NCI-H69 (cell line): ENCODE data around the gene DIP2C.
A peak's percentile ranks its signal among the peaks of the same experiment; 100 is the strongest.
"Not testable (repeated sequence)": the region's sequence is repeated elsewhere in the genome, so short reads cannot be mapped to it uniquely, and the experiment has no call there.

ENCODE experiments used
- DNase-seq: peaks from one replicate; lab custom pipeline; 2025; lab: John Stamatoyannopoulos, UW

The DIP2C gene

DNA sequence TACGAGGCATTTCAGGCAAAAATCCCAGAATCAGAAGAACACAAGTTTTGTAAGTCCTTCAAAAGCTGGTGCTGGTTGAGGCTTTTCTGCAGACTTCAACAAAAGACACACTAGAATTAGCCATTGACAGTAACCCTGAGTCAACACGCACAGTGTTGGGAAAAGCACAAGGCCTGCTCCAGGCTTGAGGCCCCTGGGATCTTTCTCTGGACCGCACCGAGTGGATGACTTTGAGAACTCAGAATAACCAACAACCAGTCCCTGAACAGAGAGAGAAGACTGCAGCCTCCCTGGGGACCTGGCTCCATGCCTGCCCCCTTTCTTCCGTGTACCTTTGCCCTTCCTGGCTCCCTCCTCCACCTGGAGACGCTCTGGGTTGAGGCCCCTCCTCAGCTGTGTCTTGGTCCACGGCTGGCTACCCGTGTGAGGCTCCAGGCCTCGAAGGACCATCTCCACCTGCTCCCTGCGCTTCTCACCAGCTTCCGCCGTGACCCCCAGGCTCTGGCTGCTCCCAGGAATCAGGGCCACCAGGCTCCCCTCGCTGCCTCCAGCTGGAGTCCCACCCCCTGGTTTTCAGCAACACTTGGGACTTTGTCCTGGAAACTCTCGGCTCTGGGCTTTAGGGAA, 28.4 kb downstream of the DIP2C start:
- no peak for DNase-seq

DNA sequence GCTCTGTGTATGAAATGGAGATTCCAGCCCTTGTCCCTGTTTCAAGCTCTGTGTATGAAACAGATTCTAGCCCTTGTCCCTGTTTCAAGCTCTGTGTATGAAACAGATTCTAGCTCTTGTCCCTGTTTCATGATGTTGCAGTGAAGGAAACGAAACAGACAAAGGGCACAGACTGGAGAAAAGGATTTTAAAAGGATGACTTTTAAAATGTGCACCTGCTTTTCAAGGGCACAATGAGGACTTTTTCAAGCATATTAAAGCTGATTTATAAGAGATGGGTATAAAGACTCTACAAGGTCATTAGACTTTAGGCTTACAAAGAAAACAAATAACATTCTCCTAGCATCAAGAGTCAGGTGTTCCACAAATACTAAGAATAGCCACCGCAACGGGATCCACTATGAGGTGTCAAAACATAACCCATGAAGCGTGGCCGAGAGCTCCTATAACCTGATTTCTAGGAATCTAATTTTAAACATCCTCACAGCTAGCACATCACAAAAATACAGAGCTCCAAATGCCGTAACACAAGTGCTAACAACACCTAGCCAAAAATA, 29.0 kb downstream of the DIP2C start:
- no peak for DNase-seq

DNA sequence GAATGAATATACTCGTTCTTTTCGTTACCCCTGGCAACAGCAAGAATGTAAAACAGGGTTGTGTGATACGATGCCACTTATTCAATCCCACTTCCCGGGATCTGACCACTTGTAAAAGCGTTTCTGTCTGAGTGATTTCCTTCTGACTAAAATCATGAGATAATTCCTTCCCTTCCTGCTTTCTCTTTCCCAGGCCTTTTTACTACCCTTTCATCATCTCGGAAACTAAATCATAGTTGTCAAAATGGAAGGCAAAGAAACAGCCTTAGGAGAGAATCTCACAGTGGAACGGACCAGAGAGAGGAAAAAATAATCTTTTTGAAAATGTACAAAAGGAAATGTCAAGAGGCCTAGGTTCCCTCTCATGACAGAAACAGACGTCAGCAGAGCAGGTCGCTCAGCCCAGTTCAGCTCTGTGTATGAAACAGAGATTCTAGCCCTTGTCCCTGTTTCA, 29.8 kb downstream of the DIP2C start:
- no peak for DNase-seq

DNA sequence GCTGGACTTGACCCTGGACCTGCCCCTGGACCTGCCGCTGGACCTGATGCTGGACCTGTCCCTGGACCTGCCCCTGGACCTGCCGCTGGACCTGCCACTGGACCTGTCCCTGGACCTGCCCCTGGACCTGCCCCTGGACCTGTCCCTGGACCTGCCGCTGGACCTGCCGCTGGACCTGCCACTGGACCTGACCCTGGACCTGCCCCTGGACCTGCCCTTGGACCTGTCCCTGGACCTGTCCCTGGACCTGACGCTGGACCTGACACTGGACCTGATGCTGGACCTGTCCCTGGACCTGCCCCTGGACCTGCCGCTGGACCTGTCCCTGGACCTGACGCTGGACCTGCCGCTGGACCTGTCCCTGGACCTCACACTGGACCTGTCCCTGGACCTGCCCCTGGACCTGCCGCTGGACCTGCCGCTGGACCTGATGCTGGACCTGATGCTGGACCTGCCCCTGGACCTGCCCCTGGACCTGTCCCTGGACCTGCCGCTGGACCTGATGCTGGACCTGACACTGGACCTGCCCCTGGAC, 31.6 kb downstream of the DIP2C start:
- not testable (repeated sequence) for DNase-seq

DNA sequence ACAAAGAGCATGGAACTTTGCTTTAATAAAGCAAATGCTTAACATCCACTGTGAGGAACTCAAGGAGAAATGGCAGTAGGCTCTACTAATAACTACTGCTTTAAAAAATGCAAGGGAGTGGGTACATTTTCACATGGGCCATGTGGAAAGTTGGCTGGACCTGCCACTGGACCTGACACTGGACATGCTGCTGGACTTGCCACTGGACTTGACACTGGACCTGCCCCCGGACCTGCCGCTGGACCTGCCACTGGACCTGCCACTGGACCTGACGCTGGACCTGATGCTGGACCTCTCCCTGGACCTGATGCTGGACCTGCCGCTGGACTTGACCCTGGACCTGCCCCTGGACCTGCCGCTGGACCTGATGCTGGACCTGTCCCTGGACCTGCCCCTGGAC, 32.6 kb downstream of the DIP2C start:
- DNase-seq = no peak

DNA sequence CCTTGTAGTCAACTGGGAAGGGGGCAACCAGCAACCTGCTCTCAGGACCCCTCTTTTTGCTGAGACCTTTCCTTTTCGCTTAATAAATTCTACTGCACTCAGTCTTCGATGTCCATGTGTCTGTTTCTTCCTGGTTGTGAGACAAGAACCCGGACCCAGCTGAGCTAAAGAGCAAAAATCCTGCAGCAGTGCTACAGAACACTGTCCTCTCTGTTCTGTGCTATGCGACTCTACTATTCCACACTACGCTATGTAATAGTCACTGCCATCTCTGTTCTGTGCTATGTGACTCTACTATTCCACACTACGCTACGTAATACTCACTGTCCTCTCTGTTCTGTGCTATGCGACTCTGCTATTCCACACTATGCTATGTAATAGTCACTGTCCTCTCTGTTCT, 34.3 kb downstream of the DIP2C start:
- no peak for DNase-seq

DNA sequence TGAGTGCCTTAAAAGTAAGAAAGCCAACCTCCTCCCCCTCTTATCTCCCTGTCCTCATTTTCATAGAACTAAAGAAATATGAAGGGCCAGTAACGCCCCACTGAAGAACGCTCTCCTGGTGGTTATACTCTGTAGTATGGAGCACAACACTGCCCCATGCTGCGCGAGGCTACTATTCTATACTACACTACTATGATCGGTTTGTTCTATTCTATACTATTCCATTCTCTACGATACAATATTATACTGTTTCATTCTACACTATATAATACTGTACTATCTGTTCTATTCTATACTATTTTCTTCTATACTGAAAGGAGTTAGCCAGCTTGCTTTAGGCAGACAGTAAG, 34.8 kb downstream of the DIP2C start:
- DNase-seq = no peak

DNA sequence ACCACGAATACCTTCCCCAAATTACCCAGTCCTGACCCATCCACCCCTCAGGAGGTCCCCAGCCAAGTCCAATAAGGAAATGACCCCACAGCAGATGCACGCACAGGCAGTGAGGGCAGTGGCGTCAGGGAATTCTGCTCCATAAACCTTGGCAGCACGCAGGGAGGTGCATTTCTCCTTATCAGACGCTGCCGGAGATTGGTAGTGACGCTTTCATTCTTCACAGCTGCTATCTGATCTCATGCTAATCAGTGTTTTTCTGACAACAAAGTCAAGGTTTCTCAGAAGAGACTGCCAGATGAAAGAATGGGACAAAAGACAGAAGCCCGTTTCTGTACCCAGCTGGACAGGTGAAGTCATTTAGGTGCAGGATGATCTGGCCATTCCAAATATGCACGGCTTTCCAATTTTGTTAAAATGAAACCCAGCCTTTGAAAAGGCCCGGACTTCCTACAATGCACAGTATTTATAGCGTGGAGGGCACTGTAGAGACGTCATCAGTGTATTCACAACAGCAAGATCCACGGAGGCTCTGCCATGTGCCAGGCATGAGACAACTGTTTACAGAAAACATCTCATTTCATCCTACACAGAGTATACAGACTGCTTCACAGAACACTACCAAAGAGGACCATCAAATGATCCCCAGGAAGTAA, 35.3 kb downstream of the DIP2C start:
- DNase-seq = no peak

DNA sequence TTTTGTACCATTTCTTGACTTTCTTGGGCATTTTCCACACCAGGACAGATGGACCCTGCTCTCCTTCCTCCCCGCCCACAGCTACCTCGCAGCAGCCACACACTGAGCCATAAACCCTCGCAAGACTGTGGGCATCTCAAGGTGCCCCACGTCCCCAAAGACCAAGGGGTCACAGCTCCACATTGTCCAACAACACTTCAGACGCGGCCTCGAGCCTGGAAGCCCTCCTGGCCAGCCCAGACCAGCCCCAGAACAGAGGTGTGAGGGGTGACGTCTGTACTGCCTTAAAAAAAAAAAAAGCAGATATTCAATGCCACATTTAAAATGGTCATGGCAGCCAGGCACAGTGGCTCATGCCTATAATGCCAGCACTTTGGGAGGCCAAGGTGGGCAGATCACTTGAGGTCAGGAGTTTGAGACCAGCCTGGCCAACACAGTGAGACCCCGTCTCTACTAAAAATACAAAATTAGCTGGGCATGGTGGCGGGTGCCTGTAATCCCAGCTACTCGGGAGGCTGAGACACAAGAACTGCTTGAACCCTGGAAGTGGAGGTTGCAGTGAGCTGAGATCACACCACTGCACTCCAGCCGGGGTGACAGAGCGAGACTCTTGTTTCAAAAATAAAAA, 36.5 kb downstream of the DIP2C start:
- not testable (repeated sequence) for DNase-seq

DNA sequence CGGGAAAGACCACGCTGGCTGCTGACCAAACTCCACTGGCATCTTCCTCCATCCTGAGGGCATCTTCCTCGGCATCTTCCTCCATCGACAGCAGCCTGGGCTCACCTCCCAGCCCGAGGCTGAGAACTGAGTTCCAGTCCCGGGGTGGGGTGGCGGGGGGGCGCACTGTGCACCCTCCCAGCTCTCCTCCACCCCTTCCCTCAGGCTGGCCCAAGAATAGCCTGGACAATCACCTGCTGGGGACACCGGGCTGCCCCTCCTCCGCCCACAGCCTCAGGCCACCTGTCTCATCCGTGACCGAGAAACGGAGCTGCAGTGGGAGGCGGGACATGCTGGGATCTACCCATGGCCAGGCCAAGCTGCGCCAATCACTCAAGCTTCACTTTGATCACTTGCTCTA, 37.2 kb downstream of the DIP2C start:
- peak; percentile 5 for DNase-seq

DNA sequence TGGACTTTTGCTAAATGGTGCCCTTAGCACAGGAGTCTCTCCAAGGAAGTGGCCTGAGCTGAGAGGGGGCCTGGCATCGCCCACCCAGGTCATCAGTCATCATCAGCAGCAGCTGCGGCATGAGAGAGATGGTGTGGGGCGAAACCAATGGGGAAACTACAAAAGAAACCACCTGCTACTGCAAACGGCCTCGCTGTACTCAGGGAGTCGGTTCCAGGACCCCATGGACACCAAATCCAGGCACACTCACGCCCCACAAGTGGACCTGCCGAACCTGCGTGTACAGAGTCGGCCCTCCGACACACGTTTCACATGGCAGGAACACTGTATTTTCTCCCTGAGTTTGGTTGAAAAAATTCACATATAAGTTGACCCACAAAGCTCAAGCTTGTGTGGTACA, 37.8 kb downstream of the DIP2C start:
- DNase-seq = no peak

DNA sequence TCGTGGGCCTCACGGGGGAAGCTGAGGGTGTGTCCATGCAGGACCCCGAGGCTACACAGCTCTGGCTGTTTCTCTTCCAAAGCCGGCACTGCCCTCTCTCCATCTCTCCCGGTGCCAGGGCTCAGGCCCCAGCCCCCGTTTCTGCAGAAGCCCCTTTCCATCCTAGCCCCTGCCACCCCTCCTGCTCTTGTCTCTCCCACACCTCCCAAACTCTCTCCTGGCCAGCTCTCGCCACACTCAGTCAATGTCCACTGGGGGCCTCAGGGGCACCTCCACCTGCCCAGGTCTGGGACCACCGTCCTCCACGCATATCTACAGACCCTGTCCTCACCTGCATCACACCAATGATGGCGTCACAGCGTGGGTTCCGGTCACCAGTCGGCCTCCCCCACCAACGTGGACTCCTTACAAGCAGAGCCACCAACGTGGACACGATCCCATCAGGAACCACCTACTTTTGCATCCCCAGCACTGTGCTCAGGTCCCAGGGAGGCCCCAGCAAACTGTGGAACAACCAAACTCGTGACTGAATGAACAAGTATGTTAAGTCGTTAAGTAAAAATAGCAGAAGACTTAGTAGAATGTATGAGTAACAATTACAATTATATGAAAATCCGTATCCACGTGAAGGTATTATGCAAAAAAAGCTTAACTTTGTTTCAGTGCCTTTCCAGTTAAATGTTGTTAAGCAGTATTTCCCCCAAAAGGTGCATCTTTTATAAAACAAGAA, 38.4 kb downstream of the DIP2C start:
- no peak for DNase-seq

DNA sequence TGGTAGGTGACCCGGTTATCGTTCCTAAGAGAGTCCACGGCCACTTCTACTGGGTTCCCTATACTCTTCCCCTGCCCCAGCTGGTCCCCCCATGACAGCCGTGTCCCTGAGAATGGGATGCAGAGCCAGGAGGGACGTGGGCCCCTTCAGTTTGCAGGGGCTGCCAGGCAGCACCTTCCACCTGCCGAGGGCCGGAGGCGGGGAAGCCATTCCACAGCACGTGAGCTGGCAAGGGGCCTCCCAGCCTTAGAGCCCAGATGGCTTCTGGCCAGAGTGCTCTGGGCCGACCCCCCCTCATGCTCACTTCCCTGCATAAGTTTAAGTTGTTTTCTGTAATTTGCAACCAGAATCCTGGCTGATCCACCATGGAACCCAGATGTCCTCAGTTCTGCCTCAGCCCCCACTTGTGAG, 39.0 kb downstream of the DIP2C start:
- DNase-seq = peak; percentile 40

DNA sequence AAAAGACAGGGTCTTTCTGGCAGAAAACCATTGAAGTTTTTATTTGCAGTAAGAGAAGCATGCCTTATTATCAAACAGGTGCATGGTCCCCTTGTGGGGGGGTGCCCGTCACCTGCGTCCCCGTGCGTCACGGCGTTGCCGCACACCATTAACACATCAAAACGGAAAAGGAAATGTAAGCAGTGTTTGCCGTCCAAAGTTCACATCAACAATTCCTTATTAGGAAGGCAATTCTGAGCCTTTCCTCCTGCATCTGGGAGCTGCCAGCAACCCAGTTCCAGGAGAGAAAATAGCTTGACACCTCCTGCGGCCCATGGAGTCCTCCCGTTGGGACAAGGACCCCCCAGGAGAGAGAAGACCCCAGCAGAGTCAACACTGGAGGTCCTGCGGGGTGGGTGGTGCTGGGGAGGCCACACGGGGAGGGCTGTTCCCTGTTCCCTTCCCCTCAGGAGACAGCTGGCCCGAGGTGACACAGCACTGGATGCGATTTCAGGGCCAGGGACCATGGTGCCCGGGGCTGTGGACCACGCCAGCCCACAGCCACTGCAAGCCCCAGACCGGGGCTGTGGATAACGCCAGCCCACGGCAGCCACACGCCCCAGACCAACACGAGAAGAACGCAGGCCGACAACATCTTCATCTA, 39.5 kb downstream of the DIP2C start:
- peak; percentile 68 for DNase-seq

DNA sequence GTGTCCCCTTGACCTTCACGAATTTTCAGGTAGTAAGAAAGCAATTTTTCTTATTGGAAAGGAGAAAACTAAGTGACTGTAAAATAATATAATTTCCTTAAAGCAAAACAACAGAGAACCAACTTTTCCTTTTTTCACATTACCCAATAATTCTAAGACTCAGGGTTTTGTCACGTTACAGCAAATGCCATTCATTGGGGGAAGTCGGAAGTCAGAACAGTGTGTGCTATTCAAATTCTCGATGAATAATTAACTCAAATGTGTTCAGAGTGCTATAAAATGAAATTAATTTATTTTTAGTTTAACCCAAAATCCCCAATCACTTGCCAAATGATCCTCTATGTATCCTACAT, 40.0 kb downstream of the DIP2C start:
- no peak for DNase-seq

DNA sequence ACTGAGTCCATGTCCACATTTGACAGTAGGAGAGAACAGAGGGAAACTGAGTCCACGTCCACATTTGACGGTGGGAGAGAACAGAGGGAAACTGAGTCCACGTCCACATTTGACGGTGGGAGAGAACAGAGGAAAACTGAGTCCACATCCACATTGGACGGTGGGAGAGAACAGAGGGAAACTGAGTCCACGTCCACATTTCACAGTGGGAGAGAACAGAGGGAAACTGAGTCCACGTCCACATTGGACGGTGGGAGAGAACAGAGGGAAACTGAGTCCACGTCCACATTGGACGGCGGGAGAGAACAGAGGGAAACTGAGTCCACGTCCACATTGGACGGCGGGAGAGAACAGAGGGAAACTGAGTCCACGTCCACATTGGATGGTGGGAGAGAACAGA, 42.4 kb downstream of the DIP2C start:
- not testable (repeated sequence) for DNase-seq

DNA sequence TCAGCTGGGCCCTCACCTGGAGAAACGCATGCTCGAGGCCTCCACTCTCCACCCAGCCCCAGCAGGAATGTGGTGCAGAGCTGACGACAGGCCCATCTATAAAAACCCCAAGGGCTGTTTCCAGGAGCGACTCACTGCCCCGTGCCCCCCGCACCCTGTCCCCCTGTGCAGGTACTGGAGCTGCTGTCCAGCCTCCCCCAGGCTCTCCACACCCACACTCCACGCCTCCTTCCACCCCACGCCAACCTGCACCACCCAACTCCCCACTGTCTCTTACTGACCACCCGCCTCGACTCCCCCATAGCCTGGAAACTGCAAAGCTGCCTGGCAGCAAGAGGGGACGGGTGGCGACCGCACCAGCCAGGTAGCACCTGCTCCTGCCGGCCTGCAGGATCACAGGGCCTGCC, 43.3 kb downstream of the DIP2C start:
- DNase-seq = no peak

DNA sequence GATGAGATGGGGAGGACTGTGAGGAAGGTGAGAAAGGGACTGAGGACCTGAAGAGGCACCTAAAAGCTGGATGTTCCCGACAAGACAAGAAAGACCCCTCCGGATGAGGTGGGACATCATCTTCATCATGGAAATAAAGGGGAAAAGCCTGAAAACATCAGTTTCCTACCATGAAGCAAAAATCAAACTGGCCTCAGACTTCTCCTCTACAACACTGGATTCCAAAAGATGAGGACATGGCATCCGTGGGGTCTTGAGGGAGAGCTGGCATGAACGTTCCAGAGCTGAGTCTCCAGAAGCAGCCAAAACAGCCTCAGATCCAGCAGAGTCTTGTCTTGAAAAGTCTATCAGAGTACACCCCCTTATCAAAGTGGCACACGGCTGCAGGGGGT, 44.5 kb downstream of the DIP2C start:
- no peak for DNase-seq

DNA sequence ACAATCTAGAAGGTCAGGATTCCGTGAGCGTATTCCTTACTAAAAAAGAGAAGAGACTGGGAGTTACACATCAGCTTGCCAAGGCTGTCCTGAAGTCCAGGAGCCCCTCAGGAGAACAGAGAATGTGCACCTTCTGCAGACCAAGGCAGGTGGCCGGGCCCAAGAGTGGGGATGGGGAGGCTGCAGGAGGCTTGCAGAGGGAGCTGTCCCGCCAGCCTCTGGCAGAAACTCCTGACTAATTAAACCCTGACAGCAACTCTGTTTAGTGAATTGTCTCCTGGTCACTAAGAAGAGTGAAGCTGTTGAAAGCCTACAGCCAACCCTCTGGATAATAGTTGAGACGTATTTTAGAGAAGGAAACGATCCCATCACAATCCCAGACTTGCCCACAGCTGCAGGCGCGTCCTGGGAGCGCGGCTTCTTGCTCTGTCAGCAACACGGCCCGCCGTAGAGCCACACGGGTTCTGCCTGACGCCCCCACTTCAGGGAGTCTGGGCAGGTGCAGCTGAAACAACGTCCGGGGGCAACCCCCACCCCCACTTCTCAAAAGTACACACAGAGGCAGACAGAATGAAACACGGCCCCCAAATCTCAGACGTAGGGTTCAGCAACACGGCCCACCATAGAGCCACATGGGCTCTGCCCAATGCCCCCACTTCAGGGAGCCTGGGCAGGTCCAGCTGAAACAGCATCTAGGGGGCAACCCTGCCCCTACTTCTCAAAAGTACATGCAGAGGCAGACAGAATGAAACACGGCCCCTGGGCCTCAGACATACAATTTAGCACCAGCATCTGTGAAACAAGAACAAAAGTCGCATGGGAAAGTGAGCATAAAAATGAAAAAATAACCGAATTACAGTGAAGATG, 45.2 kb downstream of the DIP2C start:
- DNase-seq = no peak

DNA sequence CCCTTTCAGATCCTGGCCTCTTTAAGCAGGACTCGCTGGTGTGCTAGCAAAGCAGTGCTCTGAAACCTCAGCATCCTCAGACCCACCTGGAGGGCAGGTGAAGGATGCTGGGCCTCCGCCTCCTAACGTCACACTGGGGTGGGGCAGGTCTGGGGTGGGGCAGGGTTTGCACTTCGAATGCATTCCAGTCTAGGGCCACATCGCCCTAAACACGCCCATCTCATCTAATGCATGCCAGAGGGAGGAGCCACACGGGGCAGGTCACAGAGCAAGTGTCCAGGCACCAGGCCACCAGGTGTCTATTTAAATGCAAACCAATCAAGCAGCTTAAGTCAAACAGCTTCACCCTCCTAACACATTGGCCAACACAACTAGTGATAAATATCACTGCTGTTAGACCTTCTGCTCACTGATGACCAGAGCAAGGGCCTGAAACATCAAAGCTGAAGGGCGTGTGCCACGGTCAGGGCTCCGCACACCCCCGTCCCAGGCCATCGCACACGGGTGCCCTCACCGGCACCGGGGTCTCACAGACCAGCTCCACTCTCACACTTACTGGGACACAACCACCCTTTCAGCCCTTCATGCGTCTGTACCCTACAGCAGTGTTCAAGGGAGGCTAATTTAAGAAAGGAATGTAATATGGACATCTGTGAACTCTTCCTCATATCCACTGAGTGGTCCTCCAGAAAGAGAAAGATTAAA, 47.1 kb downstream of the DIP2C start:
- DNase-seq = no peak
